Small intestine (tissue), 7 donors: ENCODE results near the gene STXBP1. TPM values are rescaled to one million over a fixed set of nuclear protein-coding genes. Genes with fewer than 3 reads are reported as not detected.

Source experiments
- DNase-seq, 2 donors: peaks; one replicate each; pipeline versions ENCODE4 v3.0.0 to v3.0.0-alpha.2; 2013
- FAIRE-seq: peaks from 2 replicates; lab custom pipeline; 2012; peaks lifted over from hg19 to GRCh38; lab: Jason Lieb, UNC
- H3K27ac ChIP-seq, 3 donors: one replicate each; pipeline ENCODE4 v1.5.1; 2013; ENCODE audit warnings: low read length in 2 of 3, mild to moderate bottlenecking in 2 of 3, control low read depth in 1 of 3, inconsistent platforms in 1 of 3, low read depth in 1 of 3, moderate library complexity in 1 of 3
- H3K27me3 ChIP-seq, 3 donors: one replicate each; pipeline ENCODE4 v1.6.1; 2013; ENCODE audit warnings: low read length in 3 of 3, inconsistent platforms in 1 of 3; ENCODE audit not compliant: control insufficient read depth in 3 of 3, insufficient read depth in 3 of 3
- H3K36me3 ChIP-seq, 3 donors: one replicate each; pipeline ENCODE4 v1.6.1; 2013; ENCODE audit warnings: low read length in 3 of 3, inconsistent platforms in 1 of 3, low read depth in 1 of 3, mild to moderate bottlenecking in 1 of 3, moderate library complexity in 1 of 3; ENCODE audit not compliant: control insufficient read depth in 3 of 3, insufficient read depth in 2 of 3
- H3K4me1 ChIP-seq, 3 donors: one replicate each; pipeline ENCODE4 v1.6.1; 2013; ENCODE audit warnings: low read length in 2 of 3, inconsistent platforms in 1 of 3, low read depth in 1 of 3, mild to moderate bottlenecking in 1 of 3, moderate library complexity in 1 of 3; ENCODE audit not compliant: control insufficient read depth in 3 of 3, insufficient read depth in 2 of 3
- H3K4me3 ChIP-seq, 3 donors: one replicate each; pipeline ENCODE4 v1.5.1; 2013; ENCODE audit warnings: low read length in 3 of 3, control low read depth in 1 of 3, inconsistent platforms in 1 of 3, low read depth in 1 of 3, mild to moderate bottlenecking in 1 of 3, moderate library complexity in 1 of 3
- H3K9me3 ChIP-seq, 2 donors: one replicate each; pipeline ENCODE4 v1.6.1; 2013; ENCODE audit warnings: low read depth in 1 of 2, low read length in 1 of 2; ENCODE audit not compliant: control insufficient read depth in 2 of 2, insufficient read depth in 1 of 2
- WGBS, 3 donors: extraction: QIAGEN DNeasy Blood & Tissue Kit; methylation state at CpG; one replicate each; pipeline ENCODE4 v1.1.7; 2013; 5-methylcytosine and 5-hydroxymethylcytosine counted together
- polyA plus RNA-seq, 4 donors: library from polyadenylated mRNA; stranded (reverse) in 3 of 4; unstranded in 1 of 4; fragments of 200-250 nt in 3 of 4; fragments of 120-200 nt in 1 of 4; gene quantifications; one replicate each; pipeline versions ENCODE4 v1.2.1 to v1.2.3, GENCODE V29; 2013
- donor health status: healthy with polysubstance abuse.
- donor health status: control.
- donor health status: control.
- donor health status: Bipolar disorder and iron deficiency.
- donor health status: healthy.

STXBP1 gene
- polyA plus RNA-seq, 4 donors: 0.89 to 16.4 (median 8.1) TPM

- FAIRE-seq (no peak), DNase-seq (peak; percentile 38 to 52)
- peaks cover 0 to 8% (median 2%) of the 10 kb centered on the region in 3 donors for H3K4me1 ChIP-seq
- H3K27me3 ChIP-seq: no peaks in the 10 kb centered on the region
- H3K4me3 ChIP-seq: no peak overlapping the region
- H3K27ac ChIP-seq: peak overlapping the region in 2 of 3 donors; percentile 39 to 42
- no peaks in the 10 kb centered on the region for H3K36me3 ChIP-seq
- 25 to 64% (median 39%) methylated on average over 7 of the region's 7 CpGs for WGBS, 3 donors
- H3K9me3 ChIP-seq: no peaks in the 10 kb centered on the region
These were observed 21.9 kb downstream of the STXBP1 start for GRCh38 chr9:127634021-127634420.

GRCh38 chr9:127634698-127635097, 22.6 kb downstream of the STXBP1 start:
- peaks cover 0 to 8% (median 2%) of the 10 kb centered on the region in 3 donors for H3K4me1 ChIP-seq
- DNase-seq (no peak), FAIRE-seq (no peak)
- H3K4me3 ChIP-seq: no peak overlapping the region
- no peak overlapping the region for H3K27ac ChIP-seq
- H3K36me3 ChIP-seq: no peaks in the 10 kb centered on the region
- no peaks in the 10 kb centered on the region for H3K9me3 ChIP-seq
- WGBS, 3 donors: 84 to 87% (median 84%) methylated on average over 5 of the region's 5 CpGs
- H3K27me3 ChIP-seq: no peaks in the 10 kb centered on the region

- no peak for DNase-seq
These were observed 23.2 kb downstream of the STXBP1 start for GRCh38 chr9:127635201-127635735.

GRCh38 chr9:127637322-127637847, 25.3 kb downstream of the STXBP1 start:
- H3K4me3 ChIP-seq: no peak overlapping the region
- FAIRE-seq (no peak), DNase-seq (peak; percentile 62 to 84)
- 18 to 34% (median 20%) methylated on average over 11 of the region's 11 CpGs for WGBS, 3 donors
- no peaks in the 10 kb centered on the region for H3K27me3 ChIP-seq
- no peak overlapping the region for H3K27ac ChIP-seq
- no peaks in the 10 kb centered on the region for H3K9me3 ChIP-seq
- H3K4me1 ChIP-seq: peaks cover 0 to 13% (median 2%) of the 10 kb centered on the region in 3 donors
- no peaks in the 10 kb centered on the region for H3K36me3 ChIP-seq

More at GRCh38 chr9:127635201-127635735, 23.2 kb downstream of the STXBP1 start:
- H3K4me1 ChIP-seq: peaks cover 0 to 8% (median 2%) of the 10 kb centered on the region in 3 donors
- 91 to 95% (median 93%) methylated on average over 8 of the region's 8 CpGs for WGBS, 3 donors
- no peaks in the 10 kb centered on the region for H3K27me3 ChIP-seq
- no peaks in the 10 kb centered on the region for H3K36me3 ChIP-seq
- no peak overlapping the region for H3K27ac ChIP-seq
- H3K4me3 ChIP-seq: no peak overlapping the region
- no peak for FAIRE-seq
- H3K9me3 ChIP-seq: no peaks in the 10 kb centered on the region

- peaks cover 0 to 5% (median 0%) of the 10 kb centered on the region in 3 donors for H3K4me1 ChIP-seq
- FAIRE-seq: no peak
- no peaks in the 10 kb centered on the region for H3K9me3 ChIP-seq
- H3K36me3 ChIP-seq: no peaks in the 10 kb centered on the region
- WGBS, 3 donors: 79 to 88% (median 81%) methylated on average over 5 of the region's 5 CpGs
- H3K27ac ChIP-seq: no peak overlapping the region
- DNase-seq: no peak
- no peaks in the 10 kb centered on the region for H3K27me3 ChIP-seq
- no peak overlapping the region for H3K4me3 ChIP-seq
These were observed 28.9 kb downstream of the STXBP1 start for GRCh38 chr9:127640908-127641545.

DNA sequence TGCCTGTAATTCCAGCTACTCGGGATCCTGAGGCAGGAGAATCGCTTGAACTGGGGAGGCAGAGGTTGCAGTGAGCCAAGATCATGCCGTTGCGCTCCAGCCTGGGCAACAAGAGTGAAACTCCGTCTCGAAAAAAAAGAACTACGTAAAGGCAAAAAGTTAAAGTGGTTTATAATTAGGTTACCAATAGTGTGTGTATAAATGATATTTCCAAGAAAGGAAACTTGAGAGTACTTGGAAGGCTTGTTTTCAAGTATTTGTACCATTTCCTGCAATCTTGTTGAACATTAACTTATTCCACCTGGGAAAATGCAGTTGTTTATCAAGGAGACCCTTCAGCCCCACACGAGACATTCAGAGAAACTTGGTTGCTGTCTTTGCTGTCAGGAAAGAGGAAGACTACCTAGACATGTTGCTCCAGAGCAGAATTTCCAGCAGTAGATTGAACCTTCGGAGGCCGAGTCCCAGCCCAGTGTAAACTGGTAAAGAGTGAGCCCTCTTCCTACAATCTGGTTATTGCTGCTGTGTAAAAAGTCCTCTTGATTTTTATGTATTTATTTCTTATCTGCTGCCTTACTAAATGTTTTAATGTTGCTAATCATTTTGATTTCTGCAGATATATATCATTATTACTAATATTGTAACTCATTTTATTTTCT, 30.1 kb downstream of the STXBP1 start:
- H3K36me3 ChIP-seq: no peaks in the 10 kb centered on the region
- peak overlapping the region in 1 of 3 donors; percentile 46 for H3K27ac ChIP-seq
- no peaks in the 10 kb centered on the region for H3K9me3 ChIP-seq
- 29 to 39% (median 33%) methylated on average over 10 of the region's 10 CpGs for WGBS, 3 donors
- no peaks in the 10 kb centered on the region for H3K27me3 ChIP-seq
- peak overlapping the region in 1 of 3 donors; percentile 25 for H3K4me3 ChIP-seq
- DNase-seq: peak in 1 of 2 donors; percentile 53
- H3K4me1 ChIP-seq: peaks cover 0 to 5% (median 0%) of the 10 kb centered on the region in 3 donors
- FAIRE-seq: no peak

DNA sequence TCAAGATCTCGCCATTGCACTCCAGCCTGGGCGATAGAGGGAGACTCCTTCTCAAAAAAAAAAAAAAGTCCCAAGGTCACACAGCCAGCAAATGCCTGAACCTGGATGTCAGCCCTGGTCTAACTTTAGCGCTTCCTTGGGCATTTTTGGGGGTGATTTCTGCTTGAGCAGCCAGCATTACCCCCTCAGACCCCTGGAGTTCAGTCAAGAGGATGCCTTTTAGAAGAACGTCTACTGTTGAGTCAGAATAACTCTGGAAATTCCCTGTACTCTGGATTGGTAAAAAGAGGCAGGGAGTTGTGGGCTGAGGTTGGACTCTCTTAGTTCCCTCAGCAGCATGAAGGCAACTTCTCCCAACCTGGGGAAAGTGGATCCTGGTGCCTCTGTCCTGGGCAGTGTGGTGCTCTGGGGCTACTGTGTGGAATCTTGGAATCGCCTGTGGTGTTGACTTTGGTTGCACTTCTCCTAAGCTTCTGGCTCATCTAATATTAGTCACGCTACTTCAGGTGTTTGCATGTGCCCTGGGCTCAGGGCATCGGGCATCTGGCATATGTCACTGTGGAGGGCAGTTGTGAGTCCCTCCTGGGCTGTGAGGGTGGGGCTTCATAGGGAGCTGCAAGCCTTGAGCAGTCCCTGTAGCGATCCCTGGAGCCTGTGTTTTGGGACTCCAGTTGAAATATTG, 32.2 kb downstream of the STXBP1 start:
- FAIRE-seq (no peak), DNase-seq (no peak)
- no peaks in the 10 kb centered on the region for H3K27me3 ChIP-seq
- H3K36me3 ChIP-seq: no peaks in the 10 kb centered on the region
- H3K27ac ChIP-seq: no peak overlapping the region
- H3K4me3 ChIP-seq: no peak overlapping the region
- peaks cover 0 to 5% (median 0%) of the 10 kb centered on the region in 3 donors for H3K4me1 ChIP-seq
- WGBS, 3 donors: 68 to 87% (median 69%) methylated on average over 8 of the region's 8 CpGs
- H3K9me3 ChIP-seq: no peaks in the 10 kb centered on the region

DNA sequence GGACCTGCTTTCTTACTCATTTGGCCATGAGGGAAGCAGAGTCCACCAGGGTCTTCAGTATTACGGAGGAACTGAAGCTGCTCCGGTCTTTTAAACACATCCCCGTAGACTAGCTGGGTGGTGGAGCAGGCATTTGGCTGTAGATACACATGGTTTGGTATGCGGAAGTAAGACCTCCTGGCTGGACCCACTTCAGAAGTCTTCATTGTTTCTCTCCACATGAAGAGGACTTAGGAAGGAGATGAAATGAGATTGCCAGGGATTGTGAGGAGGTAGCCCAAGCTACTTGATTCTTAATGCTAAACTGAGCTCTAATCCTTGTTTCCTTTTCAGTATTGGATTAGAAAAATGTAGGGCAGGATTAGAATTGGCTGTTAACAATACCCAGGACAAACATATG, 32.9 kb downstream of the STXBP1 start:
- no peak overlapping the region for H3K27ac ChIP-seq
- peaks cover 0 to 5% (median 0%) of the 10 kb centered on the region in 3 donors for H3K4me1 ChIP-seq
- H3K4me3 ChIP-seq: no peak overlapping the region
- DNase-seq (no peak), FAIRE-seq (no peak)
- WGBS, 3 donors: 68 to 80% (median 75%) methylated on average over 4 of the region's 4 CpGs
- H3K36me3 ChIP-seq: no peaks in the 10 kb centered on the region
- H3K27me3 ChIP-seq: no peaks in the 10 kb centered on the region
- H3K9me3 ChIP-seq: no peaks in the 10 kb centered on the region
